ENCODE results near the gene RPH3AL.

RPH3AL gene

DNA sequence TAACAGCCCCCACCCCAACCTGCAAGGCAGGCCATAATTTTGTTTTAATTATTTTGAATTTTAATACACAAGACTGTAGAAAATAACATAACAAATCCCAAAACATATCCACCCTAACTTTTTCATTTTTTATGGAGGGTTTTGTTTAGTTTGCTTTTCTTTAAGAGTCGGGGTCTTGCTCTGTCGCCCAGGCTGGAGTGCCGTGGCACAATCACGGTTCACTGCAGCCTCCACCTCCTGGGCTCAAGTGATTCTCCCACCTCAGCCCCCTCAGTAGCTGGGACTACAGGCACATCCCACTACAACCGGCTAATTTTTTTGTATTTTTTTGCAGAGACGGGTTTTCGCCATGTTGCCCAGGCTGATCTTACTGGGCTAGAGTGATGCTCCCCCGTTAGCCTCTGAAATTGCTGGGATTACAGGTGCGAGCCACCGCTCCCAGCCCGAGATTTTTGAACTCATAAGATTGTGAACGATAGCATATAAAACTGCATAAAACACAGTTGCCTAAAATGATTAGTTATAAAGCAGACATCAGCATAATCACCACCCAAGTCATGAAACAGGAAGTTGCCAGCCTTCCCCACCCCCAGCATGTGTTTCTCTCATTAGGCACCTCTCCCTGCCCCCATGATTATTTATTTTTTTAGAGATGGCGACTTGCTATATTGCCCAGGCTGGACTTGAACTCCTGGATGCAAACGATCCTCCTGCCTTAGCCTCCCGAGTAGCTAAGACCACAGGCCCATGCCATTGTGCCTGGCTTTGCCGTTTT, 157.6 kb downstream of the RPH3AL start:
- DNase-seq: no peak

DNA sequence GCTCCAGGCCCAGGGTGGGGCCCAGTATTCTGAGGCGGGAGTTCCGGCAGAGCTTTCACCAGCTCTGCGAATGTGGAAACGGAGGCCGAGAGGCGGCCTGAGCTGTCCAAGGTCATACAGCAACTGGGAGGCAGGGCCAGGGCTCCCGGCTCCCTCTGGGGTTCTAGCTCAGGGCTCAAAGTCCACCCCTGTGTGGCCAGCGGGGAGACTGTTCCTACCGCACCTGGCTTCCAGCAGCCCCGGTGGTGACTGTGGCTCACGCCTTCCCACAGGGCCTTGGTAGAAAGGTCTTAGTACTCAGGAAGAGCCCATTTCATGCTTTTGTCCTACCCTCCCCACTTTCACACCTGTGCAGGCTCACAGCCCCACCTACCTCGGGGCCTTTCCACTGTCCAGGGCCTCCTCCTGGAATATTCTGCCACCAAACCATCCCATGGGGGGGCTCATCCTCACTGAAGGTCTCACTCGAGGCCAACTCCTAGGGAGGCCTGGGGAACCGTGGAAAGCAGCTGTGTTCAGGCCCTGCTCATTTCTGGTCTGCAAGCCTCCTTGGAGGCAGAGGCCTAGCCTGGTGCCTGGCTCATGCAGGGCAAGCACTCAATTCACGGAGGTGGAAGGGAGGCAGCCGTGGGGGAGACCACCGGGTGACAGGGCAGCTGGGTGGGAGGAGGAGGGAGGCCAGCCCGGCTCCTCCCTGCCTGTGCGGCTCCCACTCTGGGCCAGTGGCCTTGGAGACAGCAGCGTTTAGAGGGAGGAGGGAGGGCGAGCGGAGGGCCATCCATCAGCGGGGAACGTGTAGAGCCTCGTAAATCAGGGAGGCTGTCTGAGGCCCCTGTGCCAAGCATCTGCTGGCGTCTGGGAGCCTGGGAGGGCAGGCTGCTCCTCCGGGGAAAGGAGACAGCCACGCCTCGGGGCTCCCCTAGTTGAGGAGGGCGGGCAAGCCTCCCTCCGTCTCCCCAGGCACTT, 158.5 kb downstream of the RPH3AL start:
- DNase-seq: no peak

DNA sequence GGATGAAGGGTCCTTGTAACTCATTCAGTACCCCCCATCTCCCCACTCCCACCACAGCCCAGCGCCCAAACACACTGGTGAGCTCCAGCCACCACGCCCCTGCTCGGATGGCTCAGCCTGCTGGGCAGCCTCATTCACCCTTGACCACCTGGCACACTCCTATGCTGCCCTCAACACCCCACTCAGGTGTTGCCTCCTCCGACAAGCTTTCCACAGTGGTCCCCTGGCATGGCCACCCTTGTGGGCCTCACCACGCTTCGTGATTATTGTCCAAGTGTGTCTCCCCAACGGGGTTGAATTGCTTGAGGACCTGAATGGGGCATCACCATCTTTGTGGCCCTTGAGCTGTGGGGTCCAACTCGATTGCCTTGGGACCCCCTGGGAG, 159.2 kb downstream of the RPH3AL start:
- DNase-seq: no peak

DNA sequence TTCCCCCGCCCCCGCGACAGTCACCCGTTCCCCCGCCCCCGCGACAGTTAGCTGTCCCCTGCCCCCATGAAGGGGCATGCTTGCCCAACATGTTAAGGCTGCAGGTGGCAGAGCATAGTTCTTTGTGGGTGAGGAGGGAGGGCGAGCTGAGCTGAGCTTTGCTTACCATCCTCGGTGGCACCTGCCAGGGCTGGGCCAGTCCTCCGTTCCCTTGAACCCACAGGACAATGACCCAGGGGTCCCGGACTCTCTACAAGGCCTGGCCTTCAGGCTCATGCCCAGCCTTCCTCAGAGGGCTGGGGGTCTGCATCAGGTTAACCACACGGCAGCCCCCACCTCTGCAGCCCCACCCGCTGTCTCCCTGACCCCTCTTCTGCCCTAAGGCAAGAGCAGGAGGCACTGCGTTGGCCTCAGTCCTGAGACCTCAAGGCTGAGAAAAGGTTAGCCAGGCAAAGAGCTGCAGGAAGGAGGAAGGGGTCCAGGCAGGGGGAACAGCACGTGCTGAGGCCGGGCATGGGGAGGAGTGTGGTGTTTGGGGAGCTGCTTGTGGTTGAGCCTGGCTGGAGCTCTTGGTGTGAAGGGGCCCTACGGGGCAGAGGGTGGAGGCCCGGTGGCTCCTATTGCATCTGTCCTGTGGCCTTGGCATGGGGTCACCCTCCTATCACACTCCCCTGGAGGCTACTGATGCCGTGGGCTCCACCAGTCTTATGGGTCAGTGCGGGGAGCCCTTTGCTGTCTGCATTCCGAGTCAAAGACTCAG, 159.8 kb downstream of the RPH3AL start:
- DNase-seq: no peak

DNA sequence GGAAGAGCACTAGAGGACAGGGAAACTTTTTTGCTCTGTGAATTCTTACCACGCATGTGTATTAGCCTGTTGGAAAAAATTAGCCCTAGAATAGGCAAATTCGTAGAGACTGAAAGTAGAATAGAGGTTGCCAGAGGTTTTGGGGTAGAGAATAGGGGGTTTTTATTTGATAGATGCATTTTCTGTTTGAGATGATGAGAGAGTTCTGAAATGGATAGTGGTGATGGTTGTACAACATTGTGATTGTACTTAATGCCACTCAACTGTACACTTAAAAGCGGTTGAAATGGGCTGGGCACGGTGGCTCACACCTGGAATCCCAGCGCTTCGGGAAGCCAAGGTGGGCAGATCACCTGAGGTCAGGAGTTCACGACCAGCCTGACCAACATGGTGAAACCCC, 163.2 kb downstream of the RPH3AL start:
- no peak for DNase-seq

DNA sequence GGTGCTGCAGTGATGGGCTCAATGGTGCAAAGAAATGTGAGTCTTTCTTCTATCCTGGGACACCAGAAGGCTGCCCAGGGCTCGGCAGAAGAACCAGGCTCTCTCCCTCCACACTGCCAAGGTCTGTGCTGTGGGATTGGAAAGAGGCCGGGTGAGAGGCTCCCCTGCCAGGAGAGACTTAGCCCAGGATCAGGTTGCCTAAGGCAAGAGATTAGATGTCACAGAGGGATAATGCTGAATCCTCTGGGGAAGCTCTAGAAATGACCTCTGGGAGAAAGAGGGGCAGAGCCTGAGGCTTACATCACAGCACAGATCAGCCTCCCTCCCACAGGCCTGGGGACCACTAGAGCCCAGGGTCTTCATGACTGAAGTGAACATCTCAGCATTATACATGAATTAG, 165.5 kb downstream of the RPH3AL start:
- DNase-seq: no peak

DNA sequence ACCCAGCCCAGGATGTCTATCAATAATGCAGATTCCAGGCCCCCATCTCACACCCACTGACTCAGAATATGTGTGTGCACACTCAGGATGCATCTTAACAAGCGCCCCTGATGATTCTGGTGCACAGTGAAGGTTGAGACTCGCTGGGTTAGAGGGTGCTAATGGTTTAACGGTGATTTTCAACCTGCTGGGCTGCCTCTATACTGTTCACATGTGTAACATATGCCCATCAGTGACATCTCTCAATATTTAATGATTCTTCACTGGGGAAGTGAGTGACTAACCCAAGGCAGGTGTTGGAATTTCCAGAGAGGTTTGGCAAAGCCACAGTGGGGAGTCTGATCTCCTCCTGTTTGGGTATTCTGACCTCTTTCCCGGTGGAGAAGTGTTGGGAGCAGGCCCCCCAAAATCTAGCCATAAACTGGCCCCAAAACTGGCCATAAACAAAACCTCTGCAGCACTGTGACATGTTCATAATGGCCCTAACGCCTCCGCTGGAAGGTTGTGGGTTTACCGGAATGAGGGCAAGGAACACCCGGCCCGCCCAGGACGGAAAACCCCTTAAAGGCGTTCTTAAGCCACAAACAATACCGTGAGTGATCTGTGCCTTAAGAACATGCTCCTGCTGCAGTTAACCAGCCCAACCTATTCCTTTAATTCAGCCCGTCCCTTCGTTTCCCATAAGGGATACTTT, 167.0 kb downstream of the RPH3AL start:
- no peak for DNase-seq

DNA sequence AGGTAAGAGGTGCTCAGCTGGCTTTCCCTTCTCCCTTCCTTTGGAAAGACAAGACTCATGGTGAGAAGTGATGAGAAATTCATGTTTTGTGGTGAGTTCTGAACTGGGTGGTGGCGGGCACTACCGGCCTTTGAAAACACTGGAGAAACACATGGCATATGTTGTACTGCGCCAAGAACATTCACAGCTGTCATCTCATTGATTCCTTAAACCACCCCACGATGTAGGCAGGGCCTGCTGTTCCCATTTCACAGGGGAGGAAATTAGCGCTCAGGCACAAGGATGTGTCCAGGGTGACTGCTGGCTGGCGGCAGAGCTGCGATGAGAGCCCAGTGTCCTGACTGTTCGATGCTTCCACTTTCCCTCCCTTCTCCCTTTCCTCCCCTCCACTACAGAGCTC, 169.6 kb downstream of the RPH3AL start:
- no peak for DNase-seq

DNA sequence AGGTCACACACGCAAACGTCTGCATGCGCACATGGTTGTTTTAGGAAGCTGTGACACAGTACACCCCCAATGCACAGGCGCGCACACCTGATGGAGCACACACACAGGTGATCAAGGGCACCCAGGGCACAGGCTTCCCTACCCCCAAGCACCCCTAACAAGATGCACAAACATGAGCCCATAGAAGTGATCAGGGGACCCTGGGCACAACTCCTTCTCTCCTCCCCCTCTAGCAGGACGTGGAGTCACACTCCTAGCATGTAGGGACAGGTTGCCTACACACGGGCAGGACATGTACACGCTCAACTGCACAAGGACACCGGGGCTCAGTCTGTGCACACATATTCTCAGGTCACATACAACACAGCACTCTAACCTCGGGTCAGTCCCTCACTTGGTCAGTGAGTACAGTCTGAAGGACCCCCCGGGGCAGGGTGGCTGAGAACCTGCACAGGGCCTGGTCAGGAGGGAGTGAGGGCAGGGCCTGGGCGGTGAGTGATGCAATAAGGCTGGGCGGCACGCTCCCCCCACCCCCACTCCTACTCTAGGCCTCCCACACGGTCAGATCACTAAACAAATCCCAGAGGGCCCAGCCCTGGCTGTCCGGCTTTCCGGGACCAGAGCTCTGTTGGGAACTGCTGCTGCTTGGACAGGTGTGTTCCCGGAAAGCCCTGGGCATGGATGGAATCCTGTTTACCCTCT, 170.4 kb downstream of the RPH3AL start:
- no peak for DNase-seq

DNA sequence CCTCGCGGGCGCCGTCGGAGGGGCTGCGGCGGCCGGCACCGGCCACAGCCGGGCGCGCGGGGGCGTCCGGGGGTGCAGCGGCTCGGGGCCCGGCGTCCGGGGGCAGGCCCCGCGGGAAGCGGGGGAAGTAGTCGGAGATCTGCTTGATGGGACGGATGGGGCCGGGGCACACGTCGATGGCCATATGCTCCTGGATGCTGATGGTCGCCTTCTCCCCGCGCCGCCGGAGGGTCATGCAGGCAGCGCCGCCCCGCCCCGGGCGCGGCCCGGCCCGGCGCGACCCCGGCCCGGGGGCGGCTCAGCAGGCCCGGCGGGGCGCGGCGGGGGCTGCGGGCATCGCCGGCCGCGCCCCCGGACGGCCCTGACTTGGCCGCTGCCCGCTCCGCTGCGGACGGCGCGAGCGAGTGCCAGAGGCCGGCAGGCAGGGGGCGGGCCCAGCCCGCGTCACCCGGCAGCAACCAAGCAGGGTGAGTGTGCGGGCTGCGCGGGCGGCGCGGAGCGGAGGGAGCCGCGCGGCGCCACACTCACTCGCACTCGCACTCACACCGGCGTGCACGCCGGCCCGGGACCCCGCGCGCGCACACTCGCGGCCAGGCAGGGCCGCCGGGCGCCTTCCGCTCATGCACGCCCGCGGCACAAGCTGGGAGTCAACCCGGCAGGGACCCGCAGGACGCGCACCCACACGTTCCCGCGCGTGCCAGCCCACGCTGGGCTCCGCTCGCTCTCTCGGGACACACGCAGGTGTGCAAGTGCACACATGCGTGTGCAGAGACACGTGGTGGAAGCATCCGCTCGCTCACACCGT, 171.2 kb downstream of the RPH3AL start, which contains the start of gene DOC2B:
DOC2B (minus strand) TSS at position 406 of the 805 bp plus-strand sequence; CDS start at position 235, 171 bp downstream.
- DNase-seq: no peak

DNA sequence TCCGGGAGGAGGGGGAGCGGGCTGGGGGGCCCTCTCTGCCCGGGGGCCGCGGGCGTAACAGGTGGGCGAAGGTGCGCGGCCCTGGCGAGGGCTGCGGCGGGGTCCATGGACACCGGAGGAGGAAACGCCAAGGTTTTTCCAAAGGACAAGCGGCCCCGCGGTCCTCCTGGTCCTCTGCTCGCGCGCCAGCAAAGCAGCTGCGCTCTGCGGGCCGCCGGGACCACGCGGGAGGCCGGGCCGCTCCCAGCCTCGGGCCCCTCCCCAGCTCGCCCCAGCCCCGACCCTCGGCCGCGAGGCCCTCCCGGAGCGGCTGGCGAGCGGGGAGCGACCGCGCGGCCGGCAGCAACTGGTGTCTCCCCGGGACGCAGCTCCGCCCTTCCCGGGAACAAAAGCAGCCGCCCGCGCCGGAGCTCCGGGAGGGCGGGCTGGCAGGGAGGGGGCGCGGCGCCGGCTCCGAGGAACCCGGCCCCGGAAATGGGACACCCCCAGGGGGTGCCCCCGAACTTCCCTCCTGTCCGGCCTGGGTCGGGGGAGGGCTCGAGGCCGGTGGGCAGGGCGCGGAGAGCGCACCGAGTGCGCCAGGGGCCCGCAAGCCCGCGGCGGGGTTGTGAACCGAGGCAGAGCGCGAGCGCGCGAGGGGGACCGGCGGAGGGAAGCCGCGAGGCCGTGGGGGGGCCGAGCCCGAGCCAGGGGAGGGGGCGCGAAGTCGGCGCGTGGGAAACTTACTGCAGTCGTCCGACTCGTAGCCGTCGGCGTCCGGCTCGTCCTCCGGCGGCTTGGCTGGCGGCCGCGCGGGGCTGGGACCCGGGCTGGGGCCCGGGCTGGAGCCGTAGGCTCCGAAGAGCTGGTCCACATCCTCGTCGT, 172.0 kb downstream of the RPH3AL start:
- no peak for DNase-seq

DNA sequence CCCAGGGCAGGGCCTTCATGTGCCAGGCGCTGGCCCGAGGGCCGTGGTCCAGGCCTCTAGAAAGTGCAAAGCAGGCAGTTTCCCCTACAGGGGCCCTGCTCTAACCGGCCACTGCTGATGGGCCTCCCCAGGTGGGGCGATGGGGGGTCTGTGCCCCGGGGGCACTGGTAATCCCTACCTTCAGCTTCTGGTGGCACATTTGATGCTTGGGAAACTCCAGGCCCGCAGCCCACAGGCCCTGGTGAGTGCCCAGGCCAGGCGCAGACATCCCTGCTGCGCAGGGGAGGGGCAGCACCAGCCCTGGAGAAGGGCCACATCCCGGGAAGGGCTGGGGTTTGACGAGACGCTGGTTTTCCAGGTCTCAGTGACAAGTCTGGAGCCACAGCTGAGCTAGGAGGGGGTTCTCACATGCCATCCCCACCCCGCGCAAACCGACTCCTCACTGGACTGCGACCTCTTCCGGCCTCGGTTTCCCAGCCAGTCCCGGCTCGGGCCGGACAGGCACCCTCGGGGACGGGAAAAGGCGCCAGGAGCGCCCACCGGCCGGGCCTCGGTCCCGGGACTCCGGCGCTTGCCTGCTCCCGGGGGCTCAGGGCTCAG, 172.7 kb downstream of the RPH3AL start:
- DNase-seq: no peak

DNA sequence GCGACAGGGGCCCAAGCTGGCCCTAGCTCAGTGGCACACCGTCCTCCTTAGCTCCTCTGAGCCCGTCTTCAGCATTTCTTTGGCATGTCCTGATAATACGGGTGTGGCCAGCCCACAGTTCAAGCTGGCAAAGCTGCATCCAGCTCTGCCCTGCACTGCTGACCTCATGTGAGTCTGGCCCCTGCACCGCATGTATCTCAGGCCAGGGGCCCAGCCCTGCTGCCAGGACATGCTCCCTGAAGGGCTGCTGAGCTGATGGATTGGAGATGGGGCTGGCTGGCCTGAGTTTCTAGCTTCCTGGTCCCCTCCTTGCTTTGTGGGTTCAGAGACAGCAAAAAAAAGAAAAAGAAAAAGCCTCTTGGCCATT, 173.6 kb downstream of the RPH3AL start:
- no peak for DNase-seq

DNA sequence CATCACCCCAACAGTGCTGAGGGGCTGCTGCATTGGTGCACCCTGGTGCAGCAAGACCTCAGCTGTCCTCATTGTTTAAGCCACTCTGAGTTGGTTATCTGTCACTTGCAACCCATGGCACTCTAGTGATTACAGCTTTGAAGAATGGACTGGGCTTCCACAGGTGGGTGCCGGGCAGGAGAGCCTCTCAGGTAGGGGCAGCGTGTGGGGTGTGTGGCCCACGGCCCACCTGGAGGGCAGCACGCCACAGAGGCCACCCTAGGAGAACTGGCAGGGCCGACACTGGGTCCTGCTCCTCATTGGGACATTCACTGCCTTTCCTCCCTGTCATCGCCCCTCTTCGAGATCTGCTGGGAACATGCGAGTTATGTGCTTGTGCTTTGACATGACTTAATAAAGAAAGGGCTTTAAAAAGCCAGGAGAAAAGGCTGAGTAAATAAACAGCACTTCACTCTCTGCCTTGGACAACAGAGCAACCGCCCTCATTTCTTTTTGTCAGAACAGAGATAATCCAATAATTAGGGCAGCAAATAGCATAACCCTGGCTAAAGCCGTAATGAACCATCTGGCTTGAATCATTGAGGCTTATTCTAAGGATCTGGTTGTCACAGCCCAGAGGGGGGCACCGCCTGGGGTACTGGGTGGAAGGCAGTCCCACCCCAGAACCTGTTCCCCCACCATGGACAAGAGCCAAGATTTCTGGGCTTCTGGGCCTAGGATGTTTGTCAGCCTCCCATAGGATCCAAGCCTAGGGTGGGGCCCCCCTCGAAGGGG, 174.1 kb downstream of the RPH3AL start:
- DNase-seq: no peak

DNA sequence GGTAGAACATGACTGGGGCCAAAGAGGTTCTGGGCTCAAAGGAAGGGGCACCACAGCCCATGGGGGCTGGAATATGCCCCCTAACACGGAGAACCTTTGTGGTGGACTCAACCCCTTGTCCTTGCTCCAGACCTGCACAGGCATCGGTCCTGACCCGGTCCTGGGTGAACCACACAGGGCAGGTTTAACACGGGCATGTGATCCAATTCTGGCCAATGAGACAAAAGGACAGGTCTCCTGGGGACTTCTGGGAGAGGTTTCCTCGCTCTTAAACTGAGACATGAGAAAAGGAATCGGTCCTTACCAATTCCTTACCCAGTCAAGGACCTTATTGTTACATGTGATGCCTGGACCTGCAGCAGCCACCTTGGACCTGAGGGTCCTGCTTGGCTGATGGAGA, 174.8 kb downstream of the RPH3AL start:
- DNase-seq: no peak

DNA sequence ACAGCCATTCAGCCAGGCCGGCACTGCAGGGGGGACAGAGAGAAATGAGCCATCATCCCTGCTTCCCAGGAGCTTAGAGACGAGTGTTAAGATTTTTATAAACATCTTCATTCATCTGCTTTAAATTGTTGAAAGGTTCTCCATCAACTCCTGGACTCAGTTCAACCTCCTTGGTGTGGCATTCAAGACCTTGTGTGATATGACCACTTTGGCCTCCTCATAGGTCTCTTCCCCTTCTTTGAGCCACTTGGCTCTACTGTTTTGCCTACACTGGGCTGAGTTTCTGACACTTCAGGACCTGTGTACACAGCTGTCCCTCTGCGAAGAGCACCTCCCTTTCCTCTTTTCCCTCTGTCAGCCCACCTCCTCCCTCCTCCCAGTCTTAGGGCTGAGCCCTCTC, 175.5 kb downstream of the RPH3AL start:
- DNase-seq: no peak

DNA sequence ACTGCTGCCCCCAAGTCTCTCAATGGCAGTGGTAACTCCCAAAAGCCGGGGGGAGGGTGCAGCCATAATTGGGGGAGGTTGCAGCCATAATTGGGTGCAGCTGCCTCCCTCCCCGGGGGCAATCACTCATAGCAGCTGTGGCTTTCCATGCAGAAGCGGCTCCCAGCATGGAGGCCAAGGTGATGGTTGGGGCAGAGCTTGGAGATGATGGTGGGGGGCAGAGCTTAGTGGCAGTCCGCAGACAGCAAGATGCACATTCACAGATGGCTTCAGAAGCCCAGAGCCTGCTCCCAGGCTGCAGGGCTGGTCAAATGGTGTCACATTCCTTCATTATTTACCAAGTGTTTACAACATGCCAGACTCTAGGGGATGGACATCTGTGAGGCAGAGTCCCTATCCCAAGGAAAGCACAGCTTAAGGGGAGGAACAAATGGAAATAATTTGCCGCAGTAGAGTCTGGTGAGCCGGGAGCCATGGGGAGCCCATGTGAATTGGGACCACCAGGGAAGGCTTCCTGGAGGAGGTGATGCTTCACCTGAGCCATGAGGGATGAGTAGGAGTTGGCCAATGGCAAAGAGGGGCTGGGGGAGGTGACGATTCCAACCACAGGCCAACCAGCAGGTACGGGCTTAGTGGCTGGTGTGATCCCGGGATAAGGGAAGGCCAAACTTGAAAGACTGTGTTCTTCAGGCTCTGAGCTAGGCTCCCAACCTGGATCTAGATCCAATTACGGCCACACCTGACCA, 179.3 kb downstream of the RPH3AL start:
- no peak for DNase-seq

DNA sequence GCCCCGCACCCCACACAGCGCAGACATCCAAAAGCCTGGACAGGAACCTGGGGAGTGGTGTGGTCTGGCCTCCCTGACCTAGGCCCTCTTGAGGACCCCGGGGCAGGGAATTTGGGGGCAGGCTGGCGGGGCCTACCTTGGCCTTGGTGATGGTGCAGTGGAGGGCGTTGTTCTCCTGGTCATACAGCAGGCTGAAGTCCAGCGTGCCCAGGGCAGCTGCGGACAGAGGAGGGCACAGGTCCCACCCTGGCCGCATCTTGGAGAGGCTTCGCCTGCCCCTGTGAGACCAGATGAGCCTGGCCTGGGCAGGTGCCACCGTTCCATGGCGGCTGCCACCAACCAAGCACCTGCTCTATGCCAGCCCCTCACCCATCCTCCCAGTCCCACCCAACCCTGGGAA, 180.2 kb downstream of the RPH3AL start:
- DNase-seq: no peak
